Measurements from ENCODE around the gene GPI.

- TF ChIP-seq GATA2 (IDR thresholded peaks at IDR 0.05; ENCODE audit: insufficient read depth, insufficient read length, low read depth, low read length), result no peak
- no peak for TF ChIP-seq POLR2AphosphoS5 (IDR thresholded peaks at IDR 0.05; ENCODE audit: insufficient read depth, low read depth, low read length)
Measured at GRCh38 chr19:34365463-34366401, 736 bp downstream of the GPI start.
